Measurements from ENCODE around the gene VGF. TPM values are rescaled to one million over a fixed set of nuclear protein-coding genes. Genes with fewer than 3 reads are reported as not detected.

VGF gene
- polyA plus RNA-seq, 3 donors: 0.22 to 8.6 TPM; not detected in 1

GRCh38 chr7:101189109-101189508, 23.7 kb upstream of the VGF start:
- H3K27ac ChIP-seq (ENCODE audit: low read depth, low read length): no peak overlapping the region
- 77 to 85% (median 79%) methylated on average over 8 of the region's 8 CpGs for WGBS, 3 donors

- no peak overlapping the region for H3K27ac ChIP-seq (ENCODE audit: low read depth, low read length)
- 75 to 88% (median 78%) methylated on average over 4 of the region's 4 CpGs for WGBS, 3 donors
Observed at GRCh38 chr7:101186844-101187428, 21.6 kb upstream of the VGF start.

- 47 to 72% (median 68%) methylated on average over 6 of the region's 6 CpGs for WGBS, 3 donors
Observed at GRCh38 chr7:101186194-101186593, 20.8 kb upstream of the VGF start.

GRCh38 chr7:101185258-101185839, 20.0 kb upstream of the VGF start:
- 45 to 56% (median 56%) methylated on average over 5 of the region's 5 CpGs for WGBS, 3 donors
- H3K27ac ChIP-seq (ENCODE audit: low read depth, low read length): no peak overlapping the region

More at GRCh38 chr7:101186194-101186593, 20.8 kb upstream of the VGF start:
- no peak overlapping the region for H3K27ac ChIP-seq (ENCODE audit: low read depth, low read length)

- 2 to 5% (median 4%) methylated on average over 43 to 56 of the region's 56 CpGs for WGBS, 3 donors
- no peak within 1 kb of the TSS for H3K27ac ChIP-seq (ENCODE audit: low read depth, low read length)
Observed at GRCh38 chr7:101180130-101180755, 14.9 kb upstream of the VGF start, which contains the start of gene NAT16. NAT16 (minus strand) TSS chr7:101180293; CDS start chr7:101174807, 5,486 bp downstream.

- H3K27ac ChIP-seq (ENCODE audit: low read depth, low read length): no peak overlapping the region
- WGBS, 3 donors: 2 to 5% (median 2%) methylated on average over 23 to 27 of the region's 27 CpGs
Observed at GRCh38 chr7:101179713-101180112, 14.3 kb upstream of the VGF start.

GRCh38 chr7:101179117-101179516, 13.7 kb upstream of the VGF start:
- H3K27ac ChIP-seq (ENCODE audit: low read depth, low read length): no peak overlapping the region
- 2% methylated on average over 19 to 20 of the region's 20 CpGs for WGBS, 3 donors

- no peak overlapping the region for H3K27ac ChIP-seq (ENCODE audit: low read depth, low read length)
- WGBS, 3 donors: 66 to 75% (median 73%) methylated on average over 2 of the region's 2 CpGs
Observed at GRCh38 chr7:101177644-101178043, 12.3 kb upstream of the VGF start.

- WGBS, 3 donors: 33 to 41% (median 34%) methylated on average over 3 of the region's 3 CpGs
- no peak overlapping the region for H3K27ac ChIP-seq (ENCODE audit: low read depth, low read length)
Observed at GRCh38 chr7:101175664-101176063, 10.3 kb upstream of the VGF start.

GRCh38 chr7:101174322-101174854, 9.0 kb upstream of the VGF start:
- H3K27ac ChIP-seq (ENCODE audit: low read depth, low read length): no peak overlapping the region
- 4 to 8% (median 6%) methylated on average over 28 of the region's 28 CpGs for WGBS, 3 donors

- H3K27ac ChIP-seq (ENCODE audit: low read depth, low read length): no peak overlapping the region
- WGBS, 3 donors: 3 to 9% (median 5%) methylated on average over 16 of the region's 16 CpGs
Observed at GRCh38 chr7:101173752-101174244, 8.4 kb upstream of the VGF start.

GRCh38 chr7:101172854-101173751, 7.7 kb upstream of the VGF start:
- 2% methylated on average over 43 to 53 of the region's 53 CpGs for WGBS, 3 donors
- H3K27ac ChIP-seq (ENCODE audit: low read depth, low read length): no peak overlapping the region

- H3K27ac ChIP-seq (ENCODE audit: low read depth, low read length): no peak overlapping the region
- 2% methylated on average over 65 to 79 of the region's 79 CpGs for WGBS, 3 donors
Observed at GRCh38 chr7:101172005-101172853, 6.9 kb upstream of the VGF start.

- 2 to 3% (median 3%) methylated on average over 12 to 13 of the region's 13 CpGs for WGBS, 3 donors
- no peak overlapping the region for H3K27ac ChIP-seq (ENCODE audit: low read depth, low read length)
Observed at GRCh38 chr7:101171442-101171837, 6.1 kb upstream of the VGF start.

GRCh38 chr7:101170617-101171441, 5.5 kb upstream of the VGF start:
- H3K27ac ChIP-seq (ENCODE audit: low read depth, low read length): no peak overlapping the region
- 3 to 7% (median 6%) methylated on average over 17 of the region's 17 CpGs for WGBS, 3 donors

- no peak overlapping the region for H3K27ac ChIP-seq (ENCODE audit: low read depth, low read length)
- WGBS, 3 donors: 1 to 3% (median 2%) methylated on average over 32 to 33 of the region's 33 CpGs
Observed at GRCh38 chr7:101169838-101170551, 4.6 kb upstream of the VGF start.
